ENCODE results near the gene THEMIS. TPM values are rescaled to one million over a fixed set of nuclear protein-coding genes. Genes with fewer than 3 reads are reported as not detected.

THEMIS gene
- total RNA-seq, 2 donors from 2014 or later = 0.43 to 0.56 TPM

DNA sequence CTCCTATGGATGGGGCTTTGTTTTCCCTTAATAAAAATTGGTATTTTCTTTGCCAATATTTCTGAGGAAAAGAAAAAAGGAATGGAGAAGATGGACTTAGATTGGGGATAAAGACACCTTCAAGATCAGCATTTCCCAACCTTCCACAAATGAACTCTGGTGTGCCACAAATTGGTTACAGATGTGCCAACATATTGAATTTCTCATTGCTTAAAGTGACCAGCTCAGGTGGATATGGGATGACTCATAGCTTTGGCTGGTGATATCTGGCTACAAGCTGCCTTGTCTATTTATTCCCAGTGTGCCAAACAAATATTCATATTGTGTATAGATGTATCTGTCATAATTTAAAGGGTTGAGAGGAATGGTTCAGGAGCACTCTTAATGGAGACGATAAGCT is 32.5 kb downstream of the THEMIS start:
- TF ChIP-seq, protein P1, sequence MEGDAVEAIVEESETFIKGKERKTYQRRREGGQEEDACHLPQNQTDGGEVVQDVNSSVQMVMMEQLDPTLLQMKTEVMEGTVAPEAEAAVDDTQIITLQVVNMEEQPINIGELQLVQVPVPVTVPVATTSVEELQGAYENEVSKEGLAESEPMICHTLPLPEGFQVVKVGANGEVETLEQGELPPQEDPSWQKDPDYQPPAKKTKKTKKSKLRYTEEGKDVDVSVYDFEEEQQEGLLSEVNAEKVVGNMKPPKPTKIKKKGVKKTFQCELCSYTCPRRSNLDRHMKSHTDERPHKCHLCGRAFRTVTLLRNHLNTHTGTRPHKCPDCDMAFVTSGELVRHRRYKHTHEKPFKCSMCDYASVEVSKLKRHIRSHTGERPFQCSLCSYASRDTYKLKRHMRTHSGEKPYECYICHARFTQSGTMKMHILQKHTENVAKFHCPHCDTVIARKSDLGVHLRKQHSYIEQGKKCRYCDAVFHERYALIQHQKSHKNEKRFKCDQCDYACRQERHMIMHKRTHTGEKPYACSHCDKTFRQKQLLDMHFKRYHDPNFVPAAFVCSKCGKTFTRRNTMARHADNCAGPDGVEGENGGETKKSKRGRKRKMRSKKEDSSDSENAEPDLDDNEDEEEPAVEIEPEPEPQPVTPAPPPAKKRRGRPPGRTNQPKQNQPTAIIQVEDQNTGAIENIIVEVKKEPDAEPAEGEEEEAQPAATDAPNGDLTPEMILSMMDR (IDR thresholded peaks at IDR 0.05) = no peak
- Histone ChIP-seq H3K36me3 (no peaks in the 10 kb centered on the region), H3K4me1 (no peaks in the 10 kb centered on the region), H3K9me3 (peaks cover 0 to 5% of the 10 kb centered on the region in 2 donors), H3K4me3 (no peak overlapping the region), H3K27me3 (no peaks in the 10 kb centered on the region), H3K27ac (no peak overlapping the region)
- no peak for DNase-seq (ENCODE audit: low spot score)

GRCh38 chr6:127866766-127867165 is 34.1 kb downstream of the THEMIS start:
- no peak overlapping the region for H3K4me3 ChIP-seq
- H3K36me3 ChIP-seq = no peaks in the 10 kb centered on the region
- no peaks in the 10 kb centered on the region for H3K4me1 ChIP-seq
- TF ChIP-seq, protein P1 (IDR thresholded peaks at IDR 0.05) = no peak
- no peak overlapping the region for H3K27ac ChIP-seq
- H3K9me3 ChIP-seq = no peaks in the 10 kb centered on the region
- DNase-seq (ENCODE audit: low spot score) = no peak
- no peaks in the 10 kb centered on the region for H3K27me3 ChIP-seq

GRCh38 chr6:127865108-127865507 is 35.8 kb downstream of the THEMIS start:
- H3K4me3 ChIP-seq = no peak overlapping the region
- H3K36me3 ChIP-seq = no peaks in the 10 kb centered on the region
- H3K9me3 ChIP-seq = no peaks in the 10 kb centered on the region
- TF ChIP-seq, protein P1 (IDR thresholded peaks at IDR 0.05) = no peak
- no peak for DNase-seq (ENCODE audit: low spot score)
- H3K27ac ChIP-seq = no peak overlapping the region
- no peaks in the 10 kb centered on the region for H3K27me3 ChIP-seq
- no peaks in the 10 kb centered on the region for H3K4me1 ChIP-seq

- H3K27me3 ChIP-seq = no peaks in the 10 kb centered on the region
- H3K4me3 ChIP-seq = no peak overlapping the region
- DNase-seq (ENCODE audit: low spot score) = no peak
- no peaks in the 10 kb centered on the region for H3K9me3 ChIP-seq
- TF ChIP-seq, protein P1 (IDR thresholded peaks at IDR 0.05) = no peak
- no peaks in the 10 kb centered on the region for H3K4me1 ChIP-seq
- no peaks in the 10 kb centered on the region for H3K36me3 ChIP-seq
- H3K27ac ChIP-seq = no peak overlapping the region
Measured at GRCh38 chr6:127864701-127865100, 36.2 kb downstream of the THEMIS start.

GRCh38 chr6:127860723-127861122 is 40.1 kb downstream of the THEMIS start:
- Histone ChIP-seq H3K9me3 (no peaks in the 10 kb centered on the region), H3K27me3 (no peaks in the 10 kb centered on the region), H3K27ac (no peak overlapping the region), H3K4me3 (no peak overlapping the region), H3K36me3 (no peaks in the 10 kb centered on the region), H3K4me1 (no peaks in the 10 kb centered on the region)
- TF ChIP-seq, protein P1 (IDR thresholded peaks at IDR 0.05) = no peak
- DNase-seq (ENCODE audit: low spot score) = no peak

GRCh38 chr6:127859956-127860355 is 40.9 kb downstream of the THEMIS start:
- Histone ChIP-seq H3K4me1 (no peaks in the 10 kb centered on the region), H3K4me3 (no peak overlapping the region), H3K36me3 (no peaks in the 10 kb centered on the region), H3K9me3 (no peaks in the 10 kb centered on the region), H3K27ac (no peak overlapping the region), H3K27me3 (no peaks in the 10 kb centered on the region)
- TF ChIP-seq, protein P1 (IDR thresholded peaks at IDR 0.05) = no peak
- DNase-seq (ENCODE audit: low spot score) = no peak
